Thyroid gland (tissue), 4 donors: Measurements from ENCODE around the gene PLD1.

Experiments
- POLR2A ChIP-seq, 2 donors: fragments of 450-650 bp; IDR thresholded peaks; one replicate each; pipeline ENCODE4 v1.6.1; 2017; ENCODE audit warnings: antibody characterized with exemption in 2 of 2, mild to moderate bottlenecking in 2 of 2, moderate library complexity in 1 of 2
- TF ChIP-seq, protein P1 (sequence below), 6 experiments: fragments of 200-600 bp in 3 of 6; fragments of 450-650 bp in 3 of 6; sonication (generic) in 3 of 6; IDR thresholded peaks; one replicate each; pipeline ENCODE4 v1.5.1; 2016 to 2019; ENCODE audit warnings: antibody characterized with exemption in 6 of 6, mild to moderate bottlenecking in 2 of 6, inconsistent platforms in 1 of 6, moderate library complexity in 1 of 6

- TF ChIP-seq, protein P1, sequence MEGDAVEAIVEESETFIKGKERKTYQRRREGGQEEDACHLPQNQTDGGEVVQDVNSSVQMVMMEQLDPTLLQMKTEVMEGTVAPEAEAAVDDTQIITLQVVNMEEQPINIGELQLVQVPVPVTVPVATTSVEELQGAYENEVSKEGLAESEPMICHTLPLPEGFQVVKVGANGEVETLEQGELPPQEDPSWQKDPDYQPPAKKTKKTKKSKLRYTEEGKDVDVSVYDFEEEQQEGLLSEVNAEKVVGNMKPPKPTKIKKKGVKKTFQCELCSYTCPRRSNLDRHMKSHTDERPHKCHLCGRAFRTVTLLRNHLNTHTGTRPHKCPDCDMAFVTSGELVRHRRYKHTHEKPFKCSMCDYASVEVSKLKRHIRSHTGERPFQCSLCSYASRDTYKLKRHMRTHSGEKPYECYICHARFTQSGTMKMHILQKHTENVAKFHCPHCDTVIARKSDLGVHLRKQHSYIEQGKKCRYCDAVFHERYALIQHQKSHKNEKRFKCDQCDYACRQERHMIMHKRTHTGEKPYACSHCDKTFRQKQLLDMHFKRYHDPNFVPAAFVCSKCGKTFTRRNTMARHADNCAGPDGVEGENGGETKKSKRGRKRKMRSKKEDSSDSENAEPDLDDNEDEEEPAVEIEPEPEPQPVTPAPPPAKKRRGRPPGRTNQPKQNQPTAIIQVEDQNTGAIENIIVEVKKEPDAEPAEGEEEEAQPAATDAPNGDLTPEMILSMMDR (IDR thresholded peaks at IDR 0.05): no peak
- TF ChIP-seq POLR2A (IDR thresholded peaks at IDR 0.05): no peak
These were observed 107.1 kb downstream of the PLD1 start for GRCh38 chr3:171703144-171703543.
